Activated CD4-positive, alpha-beta T cell treated with anti-CD3 and anti-CD28 coated beads, Interleukin-2, amount 10 ng/mL, durations not matched to agents 24 days and 14 days (primary cell): Measurements from ENCODE around the gene NOPCHAP1. TPM values are rescaled to one million over a fixed set of nuclear protein-coding genes. Genes with fewer than 3 reads are reported as not detected.
A peak's percentile ranks its signal among the peaks of the same experiment; 100 is the strongest.
"Not testable (repeated sequence)": the region's sequence is repeated elsewhere in the genome, so short reads cannot be mapped to it uniquely, and the experiment has no call there.

Experiments
- DNase-seq: peaks from one replicate; pipeline ENCODE4 v3.0.0; 2022
- H3K27ac Mint-ChIP-seq: one replicate; pipeline ENCODE4 v1.8.0; 2022; ENCODE audit warnings: mild to moderate bottlenecking, mixed read lengths
- H3K27me3 Mint-ChIP-seq: one replicate; pipeline ENCODE4 v1.8.0; 2022; ENCODE audit warnings: mixed read lengths
- H3K36me3 Mint-ChIP-seq: one replicate; pipeline ENCODE4 v1.8.0; 2022; ENCODE audit warnings: low read depth, mild to moderate bottlenecking, mixed read lengths
- H3K4me1 Mint-ChIP-seq: one replicate; pipeline ENCODE4 v1.8.0; 2021; ENCODE audit warnings: mixed read lengths
- H3K4me3 Mint-ChIP-seq: one replicate; pipeline ENCODE4 v1.8.0; 2022; ENCODE audit warnings: mild to moderate bottlenecking, moderate library complexity, mixed read lengths
- H3K9me3 Mint-ChIP-seq: one replicate; pipeline ENCODE4 v1.8.0; 2021; ENCODE audit warnings: mixed read lengths
- intact Hi-C: fragments of 100-400 bp; cut with micrococcal nuclease; formaldehyde crosslinking; loops from one replicate; pipeline ENCODE4 v1.15.1; 2023
- total RNA-seq: library from RNA; stranded (reverse); gene quantifications from 2 replicates; pipeline ENCODE4 v1.2.3, GENCODE V29; 2022

The NOPCHAP1 gene
- total RNA-seq, 1 donor from 2014 or later, result 41.3 TPM

GRCh38 chr12:104975587-104976343 lies 10.4 kb upstream of the NOPCHAP1 start:
- intact Hi-C loops, result no loop called here
- no peaks in the 10 kb centered on the region for H3K9me3 Mint-ChIP-seq

GRCh38 chr12:104976703-104977102 lies 9.4 kb upstream of the NOPCHAP1 start:
- H3K9me3 Mint-ChIP-seq, result no peaks in the 10 kb centered on the region
- no peak overlapping the region for H3K27ac Mint-ChIP-seq
- intact Hi-C loops, result no loop called here
- peaks cover 21% of the 10 kb centered on the region for H3K27me3 Mint-ChIP-seq
- DNase-seq, result no peak
- H3K4me1 Mint-ChIP-seq, result peaks cover 3% of the 10 kb centered on the region
- H3K4me3 Mint-ChIP-seq, result no peak overlapping the region
- no peaks in the 10 kb centered on the region for H3K36me3 Mint-ChIP-seq

More at GRCh38 chr12:104975587-104976343, 10.4 kb upstream of the NOPCHAP1 start:
- H3K4me1 Mint-ChIP-seq, result peaks cover 5% of the 10 kb centered on the region
- no peak overlapping the region for H3K4me3 Mint-ChIP-seq
- H3K27ac Mint-ChIP-seq, result no peak overlapping the region
- no peaks in the 10 kb centered on the region for H3K36me3 Mint-ChIP-seq
- H3K27me3 Mint-ChIP-seq, result peaks cover 15% of the 10 kb centered on the region
- no peak for DNase-seq

- H3K4me1 Mint-ChIP-seq, H3K4me3 Mint-ChIP-seq, H3K9me3 Mint-ChIP-seq, H3K27ac Mint-ChIP-seq, intact Hi-C loops, DNase-seq, H3K36me3 Mint-ChIP-seq: not testable (repeated sequence)
- H3K27me3 Mint-ChIP-seq, result peaks cover 21% of the 10 kb centered on the region
Observed at GRCh38 chr12:104977688-104978087, 8.4 kb upstream of the NOPCHAP1 start.

DNA sequence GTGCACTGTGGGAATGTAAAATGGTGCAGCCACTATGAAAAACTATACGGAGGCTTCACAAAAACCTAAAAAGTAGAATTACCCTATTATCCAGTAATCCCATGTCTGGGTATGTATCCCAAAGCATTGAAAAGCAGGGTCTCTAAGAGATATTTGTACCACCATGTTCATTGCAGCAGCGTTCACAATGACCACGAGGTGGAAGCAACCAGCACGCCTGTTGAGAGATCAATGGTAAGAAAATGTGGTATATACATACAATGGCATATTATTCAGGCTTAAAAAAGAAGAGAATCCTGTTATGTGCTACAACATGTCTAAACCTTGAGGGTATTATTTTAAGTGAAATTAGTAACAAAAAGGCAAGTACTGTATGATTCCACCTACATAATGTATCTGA lies 910 bp upstream of the NOPCHAP1 start:
- Mint-ChIP-seq H3K4me1 (peaks cover 33% of the 10 kb centered on the region), H3K4me3 (peak overlapping the region; percentile 89), H3K9me3 (no peaks in the 10 kb centered on the region), H3K36me3 (peaks cover 28% of the 10 kb centered on the region), H3K27me3 (peaks cover 16% of the 10 kb centered on the region), H3K27ac (no peak overlapping the region)
- intact Hi-C loops, result loop anchor here (5.0 kb wide), 1 partner anchor 303 kb away; no protein-coding TSS in a partner anchor
- no peak for DNase-seq

DNA sequence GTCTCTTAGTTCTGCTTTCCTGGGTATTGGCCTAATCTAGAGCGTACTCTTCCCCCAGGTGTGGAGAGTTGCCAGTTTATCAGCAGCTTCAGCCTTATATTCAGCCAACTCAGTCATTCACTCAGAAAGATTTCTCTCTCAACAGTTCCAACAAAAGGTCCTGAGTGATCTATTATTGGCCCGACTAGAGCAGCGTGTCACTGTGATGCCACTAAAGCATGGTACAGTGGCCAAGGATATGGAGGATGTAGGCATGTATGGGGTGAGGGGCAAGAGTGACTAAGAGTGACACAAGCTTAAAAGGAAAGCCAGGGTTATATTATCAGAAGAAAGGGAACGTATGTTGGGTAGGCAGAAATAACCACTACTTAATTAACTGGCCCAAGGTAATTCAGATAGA lies 4.8 kb downstream of the NOPCHAP1 start:
- Mint-ChIP-seq H3K9me3 (no peaks in the 10 kb centered on the region), H3K36me3 (peaks cover 76% of the 10 kb centered on the region), H3K4me1 (peaks cover 32% of the 10 kb centered on the region), H3K4me3 (no peak overlapping the region), H3K27ac (no peak overlapping the region), H3K27me3 (no peaks in the 10 kb centered on the region)
- intact Hi-C loops, result no loop called here
- no peak for DNase-seq

- Mint-ChIP-seq H3K4me3 (no peak overlapping the region), H3K36me3 (peaks cover 80% of the 10 kb centered on the region), H3K9me3 (no peaks in the 10 kb centered on the region), H3K27me3 (no peaks in the 10 kb centered on the region), H3K27ac (peak overlapping the region; percentile 36), H3K4me1 (peaks cover 30% of the 10 kb centered on the region)
- intact Hi-C loops, result no loop called here
- no peak for DNase-seq
Observed at GRCh38 chr12:104991565-104992128, 5.5 kb downstream of the NOPCHAP1 start.

DNA sequence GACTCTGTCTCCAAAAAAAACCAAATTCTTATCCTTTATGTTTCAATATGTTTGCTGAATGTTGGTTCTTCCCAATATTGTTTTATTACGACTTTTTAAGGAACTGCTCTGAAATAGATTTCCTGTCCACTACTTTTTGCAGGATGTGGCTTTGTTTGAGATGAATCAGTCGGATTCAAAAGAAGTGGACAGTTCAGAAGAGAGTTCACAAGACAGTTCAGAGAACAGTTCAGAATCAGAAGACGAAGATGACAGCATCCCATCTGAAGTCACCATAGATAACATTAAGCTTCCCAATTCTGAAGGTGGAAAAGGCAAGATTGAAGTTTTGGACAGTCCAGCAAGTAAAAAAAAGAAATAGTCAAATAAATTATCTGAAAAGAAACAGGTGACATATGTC lies 8.2 kb downstream of the NOPCHAP1 start:
- intact Hi-C loops, result no loop called here
- H3K27ac Mint-ChIP-seq, result no peak overlapping the region
- DNase-seq, result no peak
- H3K4me1 Mint-ChIP-seq, result peaks cover 17% of the 10 kb centered on the region
- no peaks in the 10 kb centered on the region for H3K27me3 Mint-ChIP-seq
- no peak overlapping the region for H3K4me3 Mint-ChIP-seq
- no peaks in the 10 kb centered on the region for H3K9me3 Mint-ChIP-seq
- H3K36me3 Mint-ChIP-seq, result peaks cover 86% of the 10 kb centered on the region

DNA sequence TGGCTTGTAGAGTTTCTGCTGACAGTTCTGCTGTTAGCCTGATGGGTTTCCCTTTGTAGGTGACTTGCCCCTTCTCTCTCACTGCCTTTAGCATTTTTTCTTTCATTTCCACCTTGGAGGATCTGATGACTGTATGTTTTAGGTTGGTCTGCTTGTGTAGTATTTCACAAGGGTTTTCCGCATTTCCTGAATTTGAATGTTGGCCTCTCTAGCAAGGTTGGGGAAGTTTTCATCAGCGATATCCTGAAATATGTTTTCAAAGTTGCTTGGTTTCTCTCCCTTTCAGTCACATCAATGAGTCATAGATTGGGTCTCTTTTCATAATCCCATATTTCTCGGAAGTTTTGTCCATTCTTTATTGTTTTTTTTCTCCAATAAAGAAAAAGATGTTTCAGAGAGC lies 11.4 kb downstream of the NOPCHAP1 start:
- Mint-ChIP-seq H3K36me3 (peaks cover 88% of the 10 kb centered on the region), H3K27me3 (no peaks in the 10 kb centered on the region)
- intact Hi-C loops, result no loop called here

DNA sequence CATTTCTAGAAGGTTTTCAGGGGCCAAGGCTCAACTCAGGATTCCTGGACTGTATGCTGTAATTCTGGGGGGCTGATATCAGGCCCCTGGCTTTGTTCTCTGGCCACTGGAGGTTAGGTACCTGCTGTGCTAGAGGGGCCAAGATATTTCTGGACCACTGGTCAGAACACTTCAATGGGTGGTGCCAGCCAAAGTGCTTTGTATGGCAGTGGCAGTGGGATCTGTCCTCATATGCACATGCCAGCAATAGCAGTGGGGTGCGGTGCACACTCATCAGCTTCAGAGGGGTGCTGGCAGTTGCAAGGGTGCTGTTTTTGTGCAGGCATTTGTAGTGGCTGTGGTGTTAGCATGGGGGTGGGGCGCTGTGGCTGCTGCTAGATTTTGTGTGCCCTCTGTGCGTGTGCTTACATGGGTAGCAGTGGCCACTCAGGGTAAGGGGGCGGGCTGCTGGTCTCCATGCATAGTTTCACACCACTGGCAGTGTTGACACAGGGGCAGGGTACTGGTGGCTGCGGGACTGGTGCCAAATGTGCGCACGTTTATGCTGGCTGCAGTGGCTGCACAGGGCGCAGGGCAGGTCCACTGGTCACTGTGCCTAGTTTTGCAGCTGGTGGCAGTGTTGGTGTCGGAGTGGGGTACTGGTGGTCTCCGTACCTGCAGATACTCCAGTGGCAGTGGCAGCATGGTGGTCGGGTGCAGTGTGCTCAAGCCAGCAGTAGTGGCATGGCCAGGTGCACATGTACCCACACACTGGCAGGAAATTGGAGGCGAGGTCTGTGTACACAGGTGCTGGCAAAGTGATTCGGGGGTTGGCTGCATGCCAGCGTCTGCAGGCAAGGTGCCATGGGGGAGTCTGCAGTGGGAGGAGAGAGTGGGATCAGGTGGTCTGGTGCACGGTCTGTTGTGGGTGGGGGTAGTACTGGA lies 12.6 kb downstream of the NOPCHAP1 start:
- H3K27ac Mint-ChIP-seq, result no peak overlapping the region
- peaks cover 19% of the 10 kb centered on the region for H3K9me3 Mint-ChIP-seq
- no peak overlapping the region for H3K4me3 Mint-ChIP-seq
- H3K36me3 Mint-ChIP-seq, result peaks cover 88% of the 10 kb centered on the region
- no peaks in the 10 kb centered on the region for H3K27me3 Mint-ChIP-seq
- intact Hi-C loops, result no loop called here
- no peak for DNase-seq
- H3K4me1 Mint-ChIP-seq, result peaks cover 2% of the 10 kb centered on the region

More for the DNA sequence above, 11.4 kb downstream of the NOPCHAP1 start:
- Mint-ChIP-seq H3K9me3 (peaks cover 15% of the 10 kb centered on the region), H3K4me1 (peaks cover 2% of the 10 kb centered on the region), H3K27ac (no peak overlapping the region), H3K4me3 (no peak overlapping the region)
- no peak for DNase-seq

DNA sequence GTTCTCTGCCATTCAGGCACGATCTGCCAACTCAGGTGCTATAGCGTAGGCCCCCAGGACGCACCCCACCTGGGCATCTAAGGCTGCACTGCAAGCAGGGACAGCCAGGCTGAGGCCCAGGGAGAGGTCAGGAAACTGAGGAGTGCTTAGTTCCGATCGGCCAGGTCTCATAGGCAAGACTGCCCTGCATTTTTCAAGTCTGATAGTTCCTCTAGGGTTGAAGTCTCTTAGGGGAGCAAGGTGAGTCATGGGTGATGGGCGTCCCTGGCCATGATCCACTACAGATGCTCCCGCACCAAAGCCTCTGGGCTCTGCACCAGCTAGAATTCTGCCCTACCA lies 13.2 kb downstream of the NOPCHAP1 start:
- no peak overlapping the region for H3K4me3 Mint-ChIP-seq
- no peak overlapping the region for H3K27ac Mint-ChIP-seq
- no peak for DNase-seq
- peaks cover 23% of the 10 kb centered on the region for H3K9me3 Mint-ChIP-seq
- H3K4me1 Mint-ChIP-seq, result peaks cover 2% of the 10 kb centered on the region
- H3K27me3 Mint-ChIP-seq, result no peaks in the 10 kb centered on the region
- intact Hi-C loops, result no loop called here
- H3K36me3 Mint-ChIP-seq, result peaks cover 87% of the 10 kb centered on the region

DNA sequence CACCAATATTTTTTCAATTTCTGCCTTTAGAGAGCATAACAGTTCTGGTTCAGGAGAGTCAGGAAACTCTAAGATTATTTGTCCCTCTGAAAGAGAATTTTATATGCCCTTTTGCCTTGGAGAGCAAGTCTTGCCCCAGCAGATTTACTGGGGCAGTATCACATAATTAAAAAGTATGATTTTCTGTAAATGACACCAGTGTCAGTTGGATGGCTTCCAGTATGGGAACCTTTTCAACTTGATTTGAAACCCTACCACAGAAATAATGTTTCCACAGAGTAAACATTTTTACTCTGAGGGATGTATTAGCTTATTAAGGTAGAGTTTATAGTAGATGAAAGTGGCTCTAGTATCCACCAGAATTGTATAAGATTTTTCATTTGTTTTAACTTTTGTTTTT lies 15.4 kb downstream of the NOPCHAP1 start:
- no peak for DNase-seq
- Mint-ChIP-seq H3K4me1 (peaks cover 3% of the 10 kb centered on the region), H3K27ac (no peak overlapping the region), H3K4me3 (no peak overlapping the region), H3K9me3 (peaks cover 30% of the 10 kb centered on the region), H3K27me3 (no peaks in the 10 kb centered on the region), H3K36me3 (peaks cover 86% of the 10 kb centered on the region)
- intact Hi-C loops, result no loop called here

DNA sequence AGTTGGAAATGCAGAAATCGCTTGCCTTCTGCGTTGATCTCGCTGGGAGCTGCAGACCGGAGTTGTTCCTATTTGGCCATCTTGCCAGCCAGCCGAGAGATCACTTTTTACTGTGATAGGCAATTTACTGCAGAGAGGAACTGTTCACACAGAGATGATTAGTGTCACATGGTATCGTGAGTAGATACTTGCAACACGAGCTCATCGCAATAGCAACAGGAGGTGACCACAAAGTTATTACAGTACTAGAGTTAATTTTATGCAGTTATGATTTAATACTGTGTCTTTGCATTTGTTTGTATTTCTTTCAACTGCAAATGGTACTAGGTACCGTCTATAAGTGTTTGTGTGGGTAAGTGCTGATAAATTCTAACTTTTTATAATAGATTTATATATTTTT lies 27.8 kb downstream of the NOPCHAP1 start:
- Mint-ChIP-seq H3K27ac (no peak overlapping the region), H3K36me3 (peaks cover 61% of the 10 kb centered on the region), H3K9me3 (peaks cover 18% of the 10 kb centered on the region), H3K4me1 (peaks cover 5% of the 10 kb centered on the region), H3K4me3 (no peak overlapping the region), H3K27me3 (no peaks in the 10 kb centered on the region)
- no peak for DNase-seq
- intact Hi-C loops, result no loop called here

GRCh38 chr12:105014603-105015002 lies 28.5 kb downstream of the NOPCHAP1 start:
- intact Hi-C loops, result no loop called here
- Mint-ChIP-seq H3K27ac (no peak overlapping the region), H3K36me3 (peaks cover 57% of the 10 kb centered on the region), H3K4me1 (peaks cover 5% of the 10 kb centered on the region), H3K27me3 (no peaks in the 10 kb centered on the region), H3K4me3 (no peak overlapping the region), H3K9me3 (peaks cover 14% of the 10 kb centered on the region)
- no peak for DNase-seq

DNA sequence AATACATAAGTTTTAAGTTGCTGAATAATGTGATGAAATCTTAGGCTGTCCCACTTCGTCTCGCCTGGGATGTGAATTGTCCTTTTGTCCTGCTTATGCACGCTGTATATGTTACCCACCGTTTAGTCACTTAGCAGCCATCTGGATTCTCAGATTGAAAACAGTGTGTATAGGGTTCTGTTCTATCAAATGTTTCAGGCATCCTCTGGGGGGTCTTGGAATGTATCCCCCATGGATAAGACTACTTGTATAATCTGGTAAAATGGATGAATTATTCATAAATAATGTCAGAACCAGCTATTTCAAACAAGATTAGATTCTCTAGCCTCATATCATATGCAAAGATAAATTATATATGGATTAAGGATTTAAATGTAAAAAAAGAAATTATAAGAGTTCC lies 29.4 kb downstream of the NOPCHAP1 start:
- no peak overlapping the region for H3K4me3 Mint-ChIP-seq
- peaks cover 5% of the 10 kb centered on the region for H3K4me1 Mint-ChIP-seq
- no peak overlapping the region for H3K27ac Mint-ChIP-seq
- no peak for DNase-seq
- H3K27me3 Mint-ChIP-seq, result no peaks in the 10 kb centered on the region
- peaks cover 7% of the 10 kb centered on the region for H3K9me3 Mint-ChIP-seq
- intact Hi-C loops, result no loop called here
- H3K36me3 Mint-ChIP-seq, result peaks cover 48% of the 10 kb centered on the region
